ENCODE data around the gene CLCN4.

Gene CLCN4

DNA sequence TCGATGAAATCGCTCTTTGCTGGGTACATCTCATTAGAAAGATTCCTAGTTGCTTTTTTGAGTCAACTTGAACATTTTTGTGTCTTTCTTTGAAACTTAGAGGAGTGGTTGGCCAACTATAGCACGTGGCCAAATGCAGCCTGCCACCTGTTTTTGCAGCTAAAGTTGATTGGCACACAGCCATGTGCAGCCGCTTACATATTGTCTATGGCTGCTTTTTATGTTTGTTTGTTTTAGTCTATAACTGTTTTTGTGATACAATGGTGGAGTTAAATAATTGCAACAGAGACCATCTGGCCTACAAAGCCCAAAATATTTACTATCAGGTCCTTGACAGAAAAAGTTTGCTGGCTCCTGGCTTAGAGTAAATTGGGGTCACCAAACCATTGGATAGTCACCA, 86.3 kb downstream of the CLCN4 start:
- no peak for DNase-seq (ENCODE audit: low read depth)

- DNase-seq (ENCODE audit: low read depth) = no peak
Measured at GRCh38 chrX:10244915-10245622, 88.3 kb downstream of the CLCN4 start.

DNA sequence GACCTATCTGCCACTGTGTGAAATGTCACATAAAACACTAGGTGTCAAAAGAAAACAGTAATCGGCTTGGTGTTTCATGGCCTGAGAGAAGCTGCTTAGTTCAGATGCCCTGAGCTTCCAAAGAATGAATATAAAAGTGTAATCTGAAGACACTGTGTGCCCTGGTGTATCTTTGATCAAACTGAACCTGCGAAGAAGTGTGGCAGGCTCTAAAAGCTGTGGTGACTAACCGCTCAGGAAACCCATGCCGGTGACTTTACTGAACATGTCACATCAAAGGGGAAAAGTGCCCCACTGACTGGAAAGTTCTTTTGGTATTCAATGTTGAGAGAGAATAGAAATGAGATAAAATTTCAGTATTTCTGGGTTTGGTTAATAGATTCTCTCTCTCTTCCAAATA, 89.1 kb downstream of the CLCN4 start:
- DNase-seq (ENCODE audit: low read depth) = no peak

DNA sequence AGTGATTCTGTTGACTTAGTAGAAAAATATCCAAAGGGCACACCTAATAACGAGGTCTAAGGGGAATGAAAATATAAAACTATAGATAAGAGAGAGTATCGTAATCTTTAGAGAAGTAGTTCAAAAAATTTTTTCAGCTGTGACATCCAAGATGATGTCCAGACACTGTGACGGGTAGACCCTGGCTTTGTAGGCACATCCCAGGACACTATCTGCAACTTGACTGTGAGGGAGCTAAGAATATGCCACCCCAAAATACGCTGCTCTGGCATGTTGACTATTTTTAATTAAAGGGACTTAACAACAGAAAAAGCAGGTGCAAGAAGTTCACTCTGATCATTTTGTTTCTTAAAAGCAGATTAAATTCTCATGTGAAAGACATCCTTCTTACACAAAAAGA, 89.5 kb downstream of the CLCN4 start:
- no peak for DNase-seq (ENCODE audit: low read depth)

DNA sequence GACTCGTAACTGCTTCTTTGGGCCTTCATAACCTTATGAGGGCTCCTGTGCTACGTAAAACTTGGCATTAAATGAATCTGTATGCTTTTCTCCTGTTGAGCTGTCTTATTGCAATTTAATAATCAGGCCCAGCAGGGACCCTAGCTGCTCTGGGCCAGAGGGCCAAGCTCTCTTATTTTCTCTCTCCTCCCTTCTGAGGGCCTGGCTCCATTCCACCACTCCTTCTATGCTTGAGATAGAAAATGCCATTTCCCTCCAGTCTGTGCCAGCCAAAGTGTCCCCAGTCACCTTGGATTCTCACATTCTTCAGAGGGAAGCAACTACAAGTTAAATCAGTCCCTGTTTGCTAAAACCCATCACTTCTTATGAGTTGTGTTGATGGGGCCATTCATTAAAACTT, 90.1 kb downstream of the CLCN4 start:
- DNase-seq (ENCODE audit: low read depth) = no peak

DNA sequence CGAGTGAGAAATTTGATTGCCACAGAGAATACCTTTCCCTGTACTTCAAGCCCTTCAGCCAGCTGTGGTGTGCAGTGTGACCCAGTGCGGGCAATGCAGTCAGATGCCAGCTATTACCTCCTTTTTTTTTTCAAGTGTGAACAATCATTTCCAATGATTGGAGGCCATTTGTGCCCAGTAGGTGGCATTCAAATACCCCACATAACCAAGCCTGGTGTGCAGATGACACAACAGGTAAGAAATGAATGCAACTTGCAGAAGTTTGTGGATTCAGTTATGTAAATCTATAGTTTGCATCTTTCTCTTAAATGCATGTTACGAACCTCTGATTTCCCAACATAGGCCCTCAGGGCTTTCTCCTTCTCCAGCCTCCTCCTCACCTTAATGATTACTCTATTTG, 98.0 kb downstream of the CLCN4 start:
- DNase-seq (ENCODE audit: low read depth) = no peak

DNA sequence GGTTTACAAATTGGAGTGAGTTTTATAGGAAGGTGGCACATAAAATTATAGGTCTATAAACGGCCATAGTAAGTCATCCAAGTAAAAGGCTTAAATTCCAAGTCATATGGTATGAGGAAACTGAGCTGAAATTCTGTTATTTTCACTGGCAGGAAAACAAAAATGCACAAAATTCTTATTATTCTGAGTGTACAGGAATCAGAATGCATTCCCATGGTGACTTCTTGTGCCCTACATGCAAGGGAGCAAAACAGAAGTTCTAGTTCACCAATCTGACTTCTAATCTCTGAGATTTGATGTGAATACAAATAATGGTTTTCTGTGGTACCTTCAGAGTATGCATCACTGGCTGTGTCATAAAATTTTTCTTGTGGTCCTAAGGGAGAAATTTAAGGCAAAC, 102.9 kb downstream of the CLCN4 start:
- DNase-seq (ENCODE audit: low read depth) = no peak

GRCh38 chrX:10265775-10266174, 109.0 kb downstream of the CLCN4 start:
- no peak for DNase-seq (ENCODE audit: low read depth)

- no peak for DNase-seq (ENCODE audit: low read depth)
Measured at GRCh38 chrX:10278716-10279115, 121.9 kb downstream of the CLCN4 start.

- DNase-seq (ENCODE audit: low read depth) = no peak
Measured at GRCh38 chrX:10280071-10280470, 123.3 kb downstream of the CLCN4 start.

DNA sequence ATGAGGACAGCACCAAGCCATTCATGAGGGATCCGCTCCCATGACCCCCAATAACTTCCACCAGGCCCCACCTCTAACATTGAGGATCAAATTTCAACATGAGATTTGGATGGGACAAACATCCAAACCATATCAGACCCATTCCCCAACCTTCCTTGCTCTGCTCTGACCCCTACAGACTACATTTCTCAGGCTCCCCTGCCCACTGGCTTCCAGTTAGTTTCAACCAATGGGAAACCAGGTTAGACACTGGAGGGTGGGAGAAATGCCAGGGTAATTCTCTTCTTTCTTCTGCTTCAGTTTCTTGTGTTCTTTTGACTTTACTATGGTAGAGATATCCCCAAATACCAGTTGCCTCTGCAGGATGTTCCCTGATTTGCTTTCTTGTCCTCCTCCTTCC, 125.7 kb downstream of the CLCN4 start:
- no peak for DNase-seq (ENCODE audit: low read depth)

DNA sequence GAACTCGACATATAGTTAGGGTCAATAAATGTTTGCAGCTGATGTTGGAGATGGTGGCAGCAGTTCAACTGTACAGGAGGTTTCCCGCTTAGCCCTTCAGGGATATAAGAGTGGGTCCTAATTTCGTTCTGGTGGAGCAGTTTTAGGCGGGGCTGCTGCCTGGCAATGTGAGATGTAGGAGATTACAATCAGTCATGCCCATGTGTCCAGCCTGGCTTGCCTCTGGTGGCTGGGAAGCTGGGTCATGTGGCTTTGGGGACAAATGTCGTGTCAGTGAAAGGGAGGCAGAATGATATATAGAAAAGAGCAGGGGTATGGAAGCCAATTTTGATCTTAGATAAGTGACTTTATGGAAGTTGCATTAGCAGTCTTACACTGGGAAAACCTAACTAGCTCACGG, 129.4 kb downstream of the CLCN4 start:
- no peak for DNase-seq (ENCODE audit: low read depth)
